ENCODE measurements around the gene NUTM1. TPM values are rescaled to one million over a fixed set of nuclear protein-coding genes. Genes with fewer than 3 reads are reported as not detected.
"Not testable (repeated sequence)": the region's sequence is repeated elsewhere in the genome, so short reads cannot be mapped to it uniquely, and the experiment has no call there.

NUTM1 gene
- total RNA-seq, 1 experiment from 2014 or later, result 0.26 TPM

GRCh38 chr15:34374816-34375215 is 31.7 kb downstream of the NUTM1 start:
- H3K4me1 ChIP-seq (ENCODE audit: insufficient read depth, low read length), result no peaks in the 10 kb centered on the region
- H3K23me2 ChIP-seq (ENCODE audit: insufficient read length, low read depth, low read length, poor library complexity, severe bottlenecking), result no peaks in the 10 kb centered on the region
- no peak overlapping the region for H2BK15ac ChIP-seq (ENCODE audit: low read depth, low read length)
- H3K4ac ChIP-seq (ENCODE audit: low read depth, low read length), result no peak overlapping the region
- H3K56ac ChIP-seq (ENCODE audit: insufficient read length, low read depth, low read length), result no peak overlapping the region
- DNase-seq, result no peak
- no peak overlapping the region for H3T11ph ChIP-seq (ENCODE audit: low read length)
- H3K23ac ChIP-seq (ENCODE audit: insufficient read length, low read depth, low read length), result no peak overlapping the region
- H4K91ac ChIP-seq (ENCODE audit: insufficient read length, low read depth, low read length), result no peak overlapping the region
- H3K18ac ChIP-seq (ENCODE audit: insufficient read length, low read depth, low read length), result no peak overlapping the region
- no peak overlapping the region for H3K4me2 ChIP-seq (ENCODE audit: insufficient read depth, insufficient read length, low read length)
- no peak overlapping the region for H3K27ac Mint-ChIP-seq
- no peak overlapping the region for H3K14ac ChIP-seq (ENCODE audit: insufficient read depth, low read length)
- no CpG with 5 or more reads among the region's 2 CpGs for WGBS (ENCODE audit: extremely low coverage, insufficient read length, low lambda C conversion rate)
- H3K79me1 ChIP-seq (ENCODE audit: insufficient read depth, low read depth, low read length, poor library complexity, severe bottlenecking), result no peaks in the 10 kb centered on the region
- peaks cover 11 to 18% of the 10 kb centered on the region in 2 experiments for H3K4me1 Mint-ChIP-seq
- no peak overlapping the region for H3K4me3 Mint-ChIP-seq
- H3K27ac ChIP-seq (ENCODE audit: insufficient read length, low read depth, low read length), result no peak overlapping the region
- H2BK20ac ChIP-seq (ENCODE audit: low read depth, low read length, poor library complexity, severe bottlenecking), result no peak overlapping the region
- TF ChIP-seq CTCF (conservative IDR thresholded peaks at IDR 0.05), result no peak
- H3K9ac ChIP-seq (ENCODE audit: extremely low read depth, insufficient read length, low read length), result no peak overlapping the region
- H4K20me1 ChIP-seq (ENCODE audit: control insufficient read depth, insufficient read depth, insufficient read length), result no peaks in the 10 kb centered on the region
- no peak overlapping the region for H2BK5ac ChIP-seq (ENCODE audit: insufficient read length, low read length)
- no peak overlapping the region for H4K8ac ChIP-seq (replicated peaks; ENCODE audit: insufficient read length, low read depth, low read length)
- no peaks in the 10 kb centered on the region for H3K9me3 ChIP-seq (ENCODE audit: control insufficient read depth, low read depth, low read length)
- H2BK12ac ChIP-seq (ENCODE audit: insufficient read length, low read depth, low read length), result no peak overlapping the region
- peaks cover 20 to 26% of the 10 kb centered on the region in 2 experiments for H3K9me3 Mint-ChIP-seq
- H2BK120ac ChIP-seq (ENCODE audit: low read depth, low read length, poor library complexity, severe bottlenecking), result no peak overlapping the region
- peaks cover 13% of the 10 kb centered on the region for H3K27me3 Mint-ChIP-seq (ENCODE audit: low read depth)
- H3K36me3 Mint-ChIP-seq (ENCODE audit: insufficient read depth in 1 of 3, low read depth in 3 of 3), result peaks cover 6 to 19% (median 16%) of the 10 kb centered on the region in 3 experiments; a peak in 5 of 7 replicates
- no peak overlapping the region for H2AFZ ChIP-seq (ENCODE audit: low read length)
- no peaks in the 10 kb centered on the region for H3K27me3 ChIP-seq (ENCODE audit: insufficient read depth, low read length)
- H2AK5ac ChIP-seq (ENCODE audit: insufficient read length, low read length), result no peak overlapping the region
- H3K79me2 ChIP-seq (ENCODE audit: insufficient read depth, low read length), result no peaks in the 10 kb centered on the region
- H4K5ac ChIP-seq (ENCODE audit: insufficient read length, low read depth, low read length), result no peak overlapping the region

GRCh38 chr15:34375541-34375940 is 32.4 kb downstream of the NUTM1 start:
- not testable (repeated sequence) for H3K4me2 ChIP-seq (ENCODE audit: insufficient read depth, insufficient read length, low read length); H2AFZ ChIP-seq (ENCODE audit: low read length); H3K56ac ChIP-seq (ENCODE audit: insufficient read length, low read depth, low read length); H2BK15ac ChIP-seq (ENCODE audit: low read depth, low read length); H4K91ac ChIP-seq (ENCODE audit: insufficient read length, low read depth, low read length); H2BK12ac ChIP-seq (ENCODE audit: insufficient read length, low read depth, low read length); H3K9ac ChIP-seq (ENCODE audit: extremely low read depth, insufficient read length, low read length); H3K23ac ChIP-seq (ENCODE audit: insufficient read length, low read depth, low read length); H3K18ac ChIP-seq (ENCODE audit: insufficient read length, low read depth, low read length); H2AK5ac ChIP-seq (ENCODE audit: insufficient read length, low read length); H2BK5ac ChIP-seq (ENCODE audit: insufficient read length, low read length); H4K8ac ChIP-seq (replicated peaks; ENCODE audit: insufficient read length, low read depth, low read length); H3K27me3 ChIP-seq (ENCODE audit: insufficient read depth, low read length); H3K4me1 ChIP-seq (ENCODE audit: insufficient read depth, low read length); H4K5ac ChIP-seq (ENCODE audit: insufficient read length, low read depth, low read length); H3K4ac ChIP-seq (ENCODE audit: low read depth, low read length); H3K9me3 ChIP-seq (ENCODE audit: control insufficient read depth, low read depth, low read length); H2BK20ac ChIP-seq (ENCODE audit: low read depth, low read length, poor library complexity, severe bottlenecking); H3K4me3 Mint-ChIP-seq; H4K20me1 ChIP-seq (ENCODE audit: control insufficient read depth, insufficient read depth, insufficient read length); H3K79me2 ChIP-seq (ENCODE audit: insufficient read depth, low read length); H2BK120ac ChIP-seq (ENCODE audit: low read depth, low read length, poor library complexity, severe bottlenecking); H3K23me2 ChIP-seq (ENCODE audit: insufficient read length, low read depth, low read length, poor library complexity, severe bottlenecking); H3K14ac ChIP-seq (ENCODE audit: insufficient read depth, low read length); H3K27ac ChIP-seq (ENCODE audit: insufficient read length, low read depth, low read length); H3K27ac Mint-ChIP-seq; DNase-seq; H3T11ph ChIP-seq (ENCODE audit: low read length); H3K79me1 ChIP-seq (ENCODE audit: insufficient read depth, low read depth, low read length, poor library complexity, severe bottlenecking)
- H3K36me3 Mint-ChIP-seq (ENCODE audit: insufficient read depth in 1 of 3, low read depth in 3 of 3), result peaks cover 6 to 19% (median 16%) of the 10 kb centered on the region in 3 experiments; a peak in 5 of 7 replicates
- H3K27me3 Mint-ChIP-seq (ENCODE audit: low read depth), result peaks cover 13% of the 10 kb centered on the region
- peaks cover 20 to 26% of the 10 kb centered on the region in 2 experiments for H3K9me3 Mint-ChIP-seq
- WGBS (ENCODE audit: extremely low coverage, insufficient read length, low lambda C conversion rate), result no CpG with 5 or more reads among the region's 2 CpGs
- H3K4me1 Mint-ChIP-seq, result peaks cover 11 to 18% of the 10 kb centered on the region in 2 experiments

All from H9 (cell line).